ENCODE results near the gene MGAT1.
"Not testable (repeated sequence)": the region's sequence is repeated elsewhere in the genome, so short reads cannot be mapped to it uniquely, and the experiment has no call there.

Gene MGAT1

DNA sequence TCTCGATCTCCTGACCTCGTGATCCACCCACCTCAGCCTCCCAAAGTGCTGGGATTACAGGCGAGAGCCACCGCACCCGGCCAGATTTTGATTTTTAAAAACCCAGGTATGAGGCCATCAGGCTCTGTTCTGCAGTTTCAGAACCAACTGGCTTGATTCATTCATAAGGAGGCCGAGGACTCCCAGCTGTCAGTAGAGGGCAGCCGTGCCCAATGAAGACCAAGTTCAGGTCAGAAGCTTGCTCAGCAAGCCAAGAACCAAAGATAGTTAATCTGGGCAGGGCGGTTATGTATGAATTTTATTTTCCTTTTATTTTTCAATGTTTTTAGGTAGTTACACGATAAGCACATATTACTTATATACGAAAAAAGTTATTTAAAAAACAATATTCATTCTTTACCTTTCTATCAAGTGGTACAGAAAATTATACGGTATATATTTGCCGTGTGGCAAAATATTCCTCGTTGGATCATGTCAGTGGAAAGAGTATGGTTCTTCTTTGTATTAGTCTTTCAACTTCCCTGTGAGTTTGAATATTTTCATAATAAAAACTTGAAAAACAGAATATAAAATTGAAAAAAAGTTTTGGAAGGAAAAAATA is 18.0 kb downstream of the MGAT1 start:
- peak; percentile 68 for DNase-seq

DNA sequence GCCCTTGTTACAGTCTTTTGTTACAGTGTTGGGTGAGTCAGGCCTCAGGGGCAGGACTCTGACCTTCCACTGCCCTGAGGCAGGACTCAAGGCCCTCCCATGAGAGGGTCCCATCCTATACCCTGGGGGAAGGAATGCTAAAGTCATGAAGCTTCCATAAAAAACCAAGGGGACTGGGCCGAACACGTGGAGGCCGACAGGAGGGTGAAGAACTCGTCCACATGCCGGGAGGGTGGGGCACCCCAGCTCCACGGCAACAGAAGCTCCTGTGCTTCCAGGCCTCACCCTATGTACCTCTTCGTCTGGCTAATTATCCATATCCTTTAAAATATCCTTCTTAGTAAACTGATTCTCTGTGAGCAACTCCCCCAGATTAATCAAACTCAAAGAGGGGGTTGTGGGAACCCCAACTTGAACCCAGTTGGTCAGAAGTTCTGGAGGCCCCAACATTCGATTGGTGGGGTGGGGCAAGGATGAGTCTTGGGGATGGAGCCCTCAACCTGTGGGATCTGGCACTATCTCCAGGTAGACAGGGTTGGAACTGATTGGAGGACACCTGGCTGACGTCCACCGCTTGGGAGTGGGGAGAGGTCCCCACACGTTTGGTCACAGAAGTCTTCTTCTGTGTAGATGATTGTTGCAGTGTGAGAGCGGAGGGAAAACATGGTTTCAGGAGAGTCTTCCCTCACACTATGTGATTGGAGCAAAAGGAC is 19.1 kb downstream of the MGAT1 start:
- DNase-seq: no peak

- no peak for DNase-seq
These were observed 19.9 kb downstream of the MGAT1 start for GRCh38 chr5:180782748-180783147.

DNA sequence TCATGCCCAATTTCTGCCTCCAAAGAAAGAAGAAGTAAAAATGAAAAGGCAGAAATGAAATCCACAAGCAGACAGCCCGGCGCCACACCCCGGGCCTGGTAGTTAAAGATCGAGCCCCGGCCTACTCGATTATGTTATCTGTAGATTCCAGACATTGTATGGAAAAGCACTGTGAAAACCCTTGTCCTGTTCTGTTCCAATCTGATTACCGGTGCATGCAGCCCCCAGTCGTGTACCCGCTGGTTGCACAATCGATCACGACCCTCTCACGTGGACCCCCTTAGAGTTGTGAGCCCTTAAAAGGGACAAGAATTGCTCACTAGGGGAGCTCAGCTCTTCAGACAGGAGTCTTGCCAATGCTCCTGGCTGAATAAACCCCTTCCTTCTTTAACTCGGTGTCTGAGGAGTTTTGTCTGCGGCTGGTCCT is 20.7 kb downstream of the MGAT1 start:
- DNase-seq: not testable (repeated sequence)

DNA sequence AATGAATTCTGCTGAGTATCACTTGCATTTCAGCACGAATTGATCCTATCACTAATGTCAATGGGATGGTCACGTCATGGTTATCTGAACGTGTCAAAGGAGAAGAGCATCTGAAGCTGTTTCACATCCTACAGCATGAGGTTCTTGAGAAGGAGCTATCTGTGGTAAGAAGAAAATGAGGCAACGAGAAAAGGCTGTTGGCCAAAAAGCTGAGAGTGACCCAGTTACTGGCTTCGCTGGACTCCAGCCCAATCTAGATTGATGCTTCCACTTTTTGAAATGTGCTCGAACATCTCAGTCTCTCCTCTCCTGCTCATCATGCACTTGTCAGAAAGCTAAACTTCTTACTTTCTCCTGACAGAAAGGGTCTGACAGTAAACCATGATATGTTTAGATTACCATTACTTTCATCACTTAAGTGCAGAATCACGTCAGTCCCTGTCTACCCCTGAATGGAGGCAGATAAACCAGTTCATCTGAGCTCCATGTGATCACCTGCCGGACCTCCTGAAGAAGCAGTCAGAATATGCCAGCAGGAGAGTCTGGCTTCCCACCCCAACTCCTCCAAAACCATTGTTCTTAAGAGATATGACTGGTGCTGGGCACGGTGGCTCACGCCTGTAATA is 22.5 kb downstream of the MGAT1 start:
- DNase-seq: no peak

- no peak for DNase-seq
These were observed 25.1 kb downstream of the MGAT1 start for GRCh38 chr5:180777475-180777874.

DNA sequence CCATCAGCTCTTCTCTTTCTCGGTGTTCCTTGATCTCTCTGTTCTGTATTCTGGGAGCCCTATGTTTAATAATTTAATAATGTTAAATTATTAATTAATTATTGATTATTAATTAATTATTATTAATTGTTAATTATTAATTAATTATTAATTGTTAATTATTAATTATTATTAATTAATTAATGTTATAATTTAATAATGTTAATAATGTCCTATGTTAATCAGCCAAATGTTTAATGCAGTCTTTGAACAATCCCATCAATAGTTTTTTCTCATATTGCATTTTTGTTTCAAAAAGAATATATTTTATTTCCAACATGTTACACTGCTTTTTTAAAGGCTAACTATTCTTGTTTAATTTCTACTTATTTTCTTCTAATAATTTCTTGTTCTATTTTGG is 26.2 kb downstream of the MGAT1 start:
- no peak for DNase-seq

- no peak for DNase-seq
These were observed 27.0 kb downstream of the MGAT1 start for GRCh38 chr5:180775624-180776023.

- no peak for DNase-seq
These were observed 30.8 kb downstream of the MGAT1 start for GRCh38 chr5:180771839-180772238.

DNA sequence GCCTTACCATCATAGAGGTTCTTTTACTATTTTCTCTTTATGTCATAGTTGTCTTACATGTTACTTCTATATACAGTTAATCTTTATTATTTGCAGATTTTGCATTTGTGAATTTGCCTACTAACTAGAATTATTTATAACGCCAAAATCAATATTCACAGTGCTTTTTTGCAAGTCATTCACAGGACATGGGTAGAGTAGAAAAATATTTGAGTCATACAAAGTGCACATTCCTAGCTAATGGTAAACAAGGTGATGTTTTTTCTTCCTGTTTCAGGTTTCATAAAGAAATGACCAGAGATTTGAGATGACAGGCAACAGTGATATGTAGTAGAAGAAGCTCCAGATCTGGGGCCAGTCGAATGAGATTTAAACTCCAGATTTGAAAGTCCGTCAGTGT is 32.8 kb downstream of the MGAT1 start:
- no peak for DNase-seq

- no peak for DNase-seq
These were observed 47.0 kb downstream of the MGAT1 start for GRCh38 chr5:180755601-180756000.

GRCh38 chr5:180744253-180744652 is 58.4 kb downstream of the MGAT1 start:
- DNase-seq: no peak

DNA sequence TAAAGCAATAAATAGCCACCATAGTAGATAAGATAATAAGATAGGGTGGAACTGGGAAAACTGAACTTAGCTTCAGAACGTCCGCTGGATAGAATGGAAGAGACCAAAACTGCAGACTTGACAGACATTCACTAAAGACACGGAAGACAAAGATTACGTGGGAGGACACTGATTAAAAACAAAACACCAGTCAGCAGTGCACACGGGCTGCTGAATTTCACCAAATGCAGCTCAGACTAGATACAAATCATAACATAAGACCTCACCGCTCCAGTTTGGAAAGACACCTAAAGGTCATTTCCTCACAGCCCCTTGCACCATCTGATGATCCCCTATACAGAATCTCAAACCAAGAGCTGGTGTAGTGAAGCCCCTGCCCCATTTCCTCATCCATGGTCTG is 59.9 kb downstream of the MGAT1 start:
- DNase-seq: no peak

- DNase-seq: not testable (repeated sequence)
These were observed 61.7 kb downstream of the MGAT1 start for GRCh38 chr5:180740953-180741352.

DNA sequence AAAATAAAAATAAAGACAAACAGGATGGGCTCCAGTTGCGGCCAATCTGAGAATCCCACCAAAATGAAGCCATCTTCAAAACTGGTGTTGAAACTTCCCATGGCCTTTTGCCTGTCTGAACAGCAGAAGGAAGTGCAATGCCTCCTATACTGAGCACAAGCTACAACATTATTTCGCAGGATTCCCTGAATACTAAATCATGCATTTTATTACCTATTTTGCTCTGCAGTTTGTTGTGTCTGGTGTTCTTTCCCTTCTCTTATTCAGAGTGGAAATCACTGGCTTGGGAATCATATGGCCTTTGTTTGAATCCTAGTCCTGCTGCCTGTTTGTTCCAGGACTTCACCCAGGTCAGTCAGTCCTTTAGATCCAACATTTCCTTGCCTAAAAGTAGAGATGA is 62.6 kb downstream of the MGAT1 start, which contains the start of gene OR2Y1:
OR2Y1 (minus strand) TSS at position 101 of the 400 bp plus-strand sequence; CDS start at position 101, 0 bp downstream.
- no peak for DNase-seq

- DNase-seq: no peak
These were observed 63.3 kb downstream of the MGAT1 start for GRCh38 chr5:180739271-180739670.

DNA sequence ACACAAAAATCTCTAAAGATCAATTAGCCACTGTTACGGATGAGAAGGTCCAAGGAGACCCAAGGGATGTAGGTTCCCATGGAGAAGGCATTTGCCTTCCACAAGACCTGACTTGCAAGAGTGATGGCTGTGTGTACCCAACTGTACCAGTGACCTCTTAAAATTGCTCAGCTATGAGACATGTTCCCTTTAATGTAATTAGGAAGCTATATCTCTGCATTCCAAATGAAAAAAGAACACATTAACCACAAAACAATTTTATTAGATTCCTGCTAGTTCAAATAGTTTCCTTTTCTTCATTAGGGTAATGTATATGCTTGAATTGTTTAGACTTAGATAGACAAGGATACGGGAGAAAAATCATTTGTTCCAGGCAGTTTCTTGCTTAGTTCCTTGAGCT is 66.1 kb downstream of the MGAT1 start:
- no peak for DNase-seq

Data from kidney glomerular epithelial cell (primary cell).